Measurements from ENCODE around the gene TLR9.
"Not testable (repeated sequence)": the region's sequence is repeated elsewhere in the genome, so short reads cannot be mapped to it uniquely, and the experiment has no call there.

The TLR9 gene, protein sequence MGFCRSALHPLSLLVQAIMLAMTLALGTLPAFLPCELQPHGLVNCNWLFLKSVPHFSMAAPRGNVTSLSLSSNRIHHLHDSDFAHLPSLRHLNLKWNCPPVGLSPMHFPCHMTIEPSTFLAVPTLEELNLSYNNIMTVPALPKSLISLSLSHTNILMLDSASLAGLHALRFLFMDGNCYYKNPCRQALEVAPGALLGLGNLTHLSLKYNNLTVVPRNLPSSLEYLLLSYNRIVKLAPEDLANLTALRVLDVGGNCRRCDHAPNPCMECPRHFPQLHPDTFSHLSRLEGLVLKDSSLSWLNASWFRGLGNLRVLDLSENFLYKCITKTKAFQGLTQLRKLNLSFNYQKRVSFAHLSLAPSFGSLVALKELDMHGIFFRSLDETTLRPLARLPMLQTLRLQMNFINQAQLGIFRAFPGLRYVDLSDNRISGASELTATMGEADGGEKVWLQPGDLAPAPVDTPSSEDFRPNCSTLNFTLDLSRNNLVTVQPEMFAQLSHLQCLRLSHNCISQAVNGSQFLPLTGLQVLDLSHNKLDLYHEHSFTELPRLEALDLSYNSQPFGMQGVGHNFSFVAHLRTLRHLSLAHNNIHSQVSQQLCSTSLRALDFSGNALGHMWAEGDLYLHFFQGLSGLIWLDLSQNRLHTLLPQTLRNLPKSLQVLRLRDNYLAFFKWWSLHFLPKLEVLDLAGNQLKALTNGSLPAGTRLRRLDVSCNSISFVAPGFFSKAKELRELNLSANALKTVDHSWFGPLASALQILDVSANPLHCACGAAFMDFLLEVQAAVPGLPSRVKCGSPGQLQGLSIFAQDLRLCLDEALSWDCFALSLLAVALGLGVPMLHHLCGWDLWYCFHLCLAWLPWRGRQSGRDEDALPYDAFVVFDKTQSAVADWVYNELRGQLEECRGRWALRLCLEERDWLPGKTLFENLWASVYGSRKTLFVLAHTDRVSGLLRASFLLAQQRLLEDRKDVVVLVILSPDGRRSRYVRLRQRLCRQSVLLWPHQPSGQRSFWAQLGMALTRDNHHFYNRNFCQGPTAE

DNA sequence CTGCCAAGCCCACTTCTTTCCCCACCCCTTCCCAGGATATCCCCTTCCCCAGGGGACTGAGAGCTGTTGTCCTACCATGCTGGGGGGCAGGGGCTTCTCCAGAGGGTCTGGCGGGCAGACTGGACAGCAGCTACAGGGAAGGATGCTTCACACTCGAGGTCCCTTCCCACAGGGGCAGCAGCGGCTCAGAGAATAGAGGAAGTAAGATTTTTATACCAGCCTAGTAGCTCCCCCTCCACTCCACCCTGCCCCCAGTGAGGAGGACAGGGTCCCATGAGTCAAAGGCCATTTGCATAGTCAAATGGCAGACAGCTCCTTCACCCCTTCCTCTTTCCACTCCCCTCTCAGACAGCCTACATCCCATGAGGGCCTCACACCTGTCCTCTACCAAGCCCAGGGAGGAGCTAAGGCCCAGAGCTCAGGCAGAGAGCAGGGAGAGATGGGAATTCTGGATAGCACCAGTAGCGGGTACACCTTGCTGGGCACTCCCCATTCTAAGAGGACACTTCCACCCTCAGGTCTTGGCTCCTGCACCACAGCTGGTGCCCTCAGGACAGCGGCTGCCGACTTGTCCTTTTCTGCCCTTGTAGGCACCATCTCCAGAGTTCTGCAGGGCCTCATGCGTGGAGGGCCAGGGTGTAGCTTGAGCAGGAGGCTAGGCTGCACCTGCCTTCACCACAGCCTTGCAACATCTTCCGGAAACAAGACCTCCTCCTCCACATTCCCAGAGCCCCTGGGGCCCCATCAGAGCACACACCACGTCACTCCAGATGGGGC, at the start of gene TLR9:
TLR9 (minus strand) TSS at position 194 of the 777 bp plus-strand sequence; CDS start at position 78, 116 bp downstream.
- DNase-seq, result no peak

DNA sequence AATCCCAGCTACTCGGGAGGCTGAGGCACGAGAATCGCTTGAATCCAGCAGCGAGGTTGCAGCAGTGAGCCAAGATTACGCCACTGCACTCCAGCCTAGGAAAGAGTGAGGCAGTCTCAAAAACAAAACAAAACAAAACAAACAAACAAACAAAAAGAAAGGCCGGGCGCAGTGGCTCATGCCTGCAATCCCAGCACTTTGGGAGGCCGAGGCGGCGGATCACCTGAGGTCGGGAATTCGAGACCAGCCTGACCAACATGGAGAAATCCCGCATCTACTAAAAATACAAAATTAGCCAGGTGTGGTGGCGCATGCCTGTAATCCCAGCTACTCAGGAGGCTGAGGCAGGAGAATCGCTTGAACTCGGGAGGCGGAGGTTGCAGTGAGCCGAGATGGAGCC, 49.3 kb upstream of the TLR9 start:
- DNase-seq, result not testable (repeated sequence)

DNA sequence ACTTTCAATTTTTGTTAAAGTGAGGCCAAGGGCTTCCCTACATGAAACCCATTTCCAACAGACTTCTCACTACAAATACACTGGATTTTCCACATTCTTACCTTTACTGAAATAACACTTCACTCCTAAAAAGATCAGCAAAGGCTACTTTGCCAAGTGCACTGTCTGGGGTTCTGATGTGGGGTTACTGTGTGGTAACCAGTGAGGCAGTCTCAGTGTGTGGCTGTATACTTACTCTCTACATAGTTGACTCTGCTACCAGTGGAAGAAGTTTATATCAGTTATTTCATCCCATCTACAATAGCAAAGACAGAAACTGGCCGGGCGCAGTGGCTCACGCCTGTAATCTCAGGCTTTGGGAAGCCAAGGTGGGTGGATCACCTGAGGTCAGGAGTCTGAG, 47.4 kb upstream of the TLR9 start:
- DNase-seq, result no peak

DNA sequence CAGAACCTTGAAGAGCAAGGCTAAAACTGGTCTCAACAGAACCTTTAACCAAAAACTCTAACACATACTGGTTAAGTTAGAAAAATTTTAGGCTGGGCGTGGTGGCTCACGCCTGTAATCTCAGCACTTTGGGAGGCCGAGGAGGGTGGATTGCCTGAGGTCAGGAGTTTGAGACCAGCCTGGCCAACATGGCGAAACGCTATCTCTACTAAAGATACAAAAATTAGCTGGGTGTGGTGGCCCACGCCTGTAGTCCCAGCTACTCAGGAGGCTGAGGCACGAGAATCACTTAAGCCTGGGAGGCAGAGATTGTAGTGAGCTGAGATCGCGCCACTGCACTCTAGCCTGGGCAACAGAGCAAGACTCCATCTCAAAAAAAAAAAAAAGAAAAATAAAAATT, 46.7 kb upstream of the TLR9 start:
- DNase-seq, result not testable (repeated sequence)

DNA sequence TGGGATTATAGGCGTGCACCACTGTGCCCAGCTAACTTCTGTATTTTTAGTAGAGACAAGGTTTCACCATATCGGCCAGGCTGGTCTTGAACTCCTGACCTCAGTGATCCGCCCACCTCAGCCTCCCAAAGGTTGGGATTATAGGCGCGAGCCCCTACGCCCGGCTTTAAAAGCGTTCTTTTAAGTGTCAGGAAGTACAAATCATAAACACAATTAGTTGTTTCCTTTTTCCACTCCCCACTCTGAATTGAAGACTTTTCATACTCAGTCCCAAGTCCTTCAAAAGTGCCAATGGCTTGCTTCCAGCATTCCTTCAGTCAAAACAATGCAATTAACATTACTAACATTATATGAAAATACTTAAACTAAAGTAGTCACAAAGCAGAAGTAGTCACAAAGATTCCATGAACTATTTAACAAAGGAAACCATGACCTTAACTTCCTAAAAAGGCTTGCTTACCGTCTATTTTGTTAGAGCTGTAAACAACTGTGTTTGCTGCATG, 44.9 kb upstream of the TLR9 start:
- no peak for DNase-seq

DNA sequence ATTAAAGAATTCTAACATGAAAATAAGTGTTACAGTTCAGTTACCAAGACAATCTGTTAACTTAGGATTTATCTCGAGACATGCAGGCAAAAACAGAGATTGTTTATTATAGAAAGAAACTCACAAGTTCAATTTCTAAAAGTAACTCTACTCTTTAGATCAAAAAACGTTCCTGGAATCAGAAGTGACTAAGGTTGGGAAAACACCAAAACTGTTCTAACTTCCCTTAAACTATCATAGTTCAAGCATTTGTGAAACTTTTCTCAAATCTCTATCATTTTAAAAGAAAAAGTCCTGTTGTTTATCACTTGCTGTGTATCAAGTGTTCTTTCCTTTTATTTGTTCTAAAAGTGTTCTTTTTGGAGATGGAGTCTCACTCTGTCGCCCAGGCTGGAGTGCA, 44.3 kb upstream of the TLR9 start:
- no peak for DNase-seq

DNA sequence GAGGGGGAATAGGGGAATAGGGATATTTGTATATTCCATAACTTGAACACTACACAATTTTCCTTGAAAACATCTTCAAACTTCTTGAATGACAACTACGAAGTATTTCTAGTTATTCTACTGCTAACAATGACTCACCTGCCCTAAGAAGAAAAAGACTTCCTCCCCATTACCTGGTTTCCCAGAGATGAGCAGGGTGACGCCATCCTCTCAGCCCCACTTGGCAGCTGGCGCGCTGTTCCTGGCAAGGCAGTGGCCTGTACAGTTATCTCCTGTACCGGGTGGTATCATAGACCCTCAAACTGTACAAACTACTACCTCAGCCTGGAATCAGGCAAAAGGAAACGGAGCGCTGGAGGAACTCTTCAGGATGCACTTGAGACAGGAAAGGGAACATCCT, 42.6 kb upstream of the TLR9 start:
- no peak for DNase-seq

DNA sequence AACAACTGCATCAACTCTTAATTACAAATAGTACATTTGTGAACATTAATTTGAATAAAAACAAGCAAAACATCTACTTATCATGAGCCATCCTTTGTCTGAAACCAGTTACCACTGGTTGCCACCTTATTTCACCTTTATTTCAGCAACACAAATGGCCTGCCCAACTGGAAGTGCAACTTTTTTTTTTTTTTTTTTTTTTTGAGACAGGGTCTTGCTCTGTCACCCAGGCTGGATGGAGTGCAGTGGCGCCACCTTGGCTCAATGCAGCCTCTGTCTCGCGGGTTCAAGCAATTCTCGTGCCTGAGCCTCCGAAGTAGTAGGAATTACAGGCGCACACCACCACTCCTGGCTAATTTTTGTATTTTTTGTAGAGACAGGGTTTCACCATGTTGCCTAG, 39.9 kb upstream of the TLR9 start:
- no peak for DNase-seq

DNA sequence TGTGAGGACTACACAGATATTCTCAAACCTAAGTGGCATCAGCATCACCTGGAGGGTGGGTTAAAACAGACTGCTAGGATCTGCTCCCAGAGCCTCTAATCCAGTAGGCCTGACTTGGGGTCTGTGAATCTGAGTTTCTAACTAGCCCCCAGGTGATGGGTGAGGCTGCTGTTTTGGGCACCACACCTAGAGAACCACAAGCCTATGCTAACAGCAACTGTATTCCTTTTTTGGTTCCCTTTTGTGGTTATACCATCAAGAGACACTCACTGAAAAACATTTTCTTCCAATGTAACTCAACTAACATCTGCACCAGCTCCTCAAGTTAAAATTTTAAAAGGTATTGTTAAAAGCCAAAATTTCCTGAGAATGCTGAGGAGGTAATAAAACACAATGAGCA, 37.0 kb upstream of the TLR9 start:
- DNase-seq, result no peak

DNA sequence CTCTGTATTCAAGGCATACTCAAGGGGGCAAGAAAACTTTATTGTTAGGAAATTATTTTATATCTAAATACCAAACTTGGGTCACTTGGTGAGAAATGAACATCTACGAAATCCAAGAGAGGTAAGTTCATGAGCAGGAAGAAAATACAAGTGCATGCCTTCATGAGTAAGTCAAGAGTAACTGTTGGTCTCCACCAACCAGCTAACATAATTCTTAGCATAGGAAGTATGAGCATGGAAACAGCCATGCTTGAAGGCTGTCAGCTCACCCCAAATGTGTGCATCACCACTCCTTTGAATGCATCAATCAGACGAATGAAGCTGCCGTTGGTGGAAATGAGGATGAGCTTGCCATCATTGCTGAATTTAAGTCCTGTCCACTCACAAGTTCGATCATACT, 34.0 kb upstream of the TLR9 start:
- no peak for DNase-seq

DNA sequence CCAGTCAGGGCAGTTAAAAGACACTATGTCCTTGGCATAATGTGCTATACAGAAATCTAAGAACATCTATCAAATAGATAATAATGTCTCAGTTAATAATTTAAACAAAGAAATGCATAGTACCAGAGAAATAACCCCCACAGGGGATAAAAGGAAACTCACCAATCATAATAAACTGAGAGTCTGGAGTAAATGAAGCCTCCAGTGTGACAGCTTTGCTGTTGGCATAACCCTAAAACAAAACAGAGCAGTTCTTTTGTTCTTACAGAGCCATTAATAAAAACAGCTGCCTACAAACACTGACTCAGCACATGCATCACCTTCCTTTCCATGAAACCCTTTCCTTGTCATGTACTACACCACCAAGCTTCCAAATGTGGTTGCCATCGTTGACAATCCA, 33.6 kb upstream of the TLR9 start:
- no peak for DNase-seq

DNA sequence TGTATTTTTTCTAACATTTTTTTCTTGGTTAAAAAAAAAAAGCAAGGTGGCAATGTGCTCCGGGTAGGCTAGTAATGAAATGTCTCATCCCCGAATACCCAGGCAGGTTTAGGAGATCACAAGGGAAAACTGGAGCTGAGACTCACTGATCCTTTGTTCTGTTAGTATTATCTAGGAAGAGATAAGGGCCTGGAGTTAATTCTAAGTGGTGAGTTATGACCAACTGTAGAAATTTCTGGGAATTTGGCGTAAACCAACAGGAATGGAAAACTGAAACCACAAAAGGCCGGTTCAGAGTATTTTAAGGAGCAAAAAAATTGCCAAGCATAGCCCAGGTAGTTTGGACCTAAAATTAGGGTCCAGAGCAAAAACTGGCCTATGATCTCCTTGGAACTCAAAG, 32.5 kb upstream of the TLR9 start:
- DNase-seq, result no peak

DNA sequence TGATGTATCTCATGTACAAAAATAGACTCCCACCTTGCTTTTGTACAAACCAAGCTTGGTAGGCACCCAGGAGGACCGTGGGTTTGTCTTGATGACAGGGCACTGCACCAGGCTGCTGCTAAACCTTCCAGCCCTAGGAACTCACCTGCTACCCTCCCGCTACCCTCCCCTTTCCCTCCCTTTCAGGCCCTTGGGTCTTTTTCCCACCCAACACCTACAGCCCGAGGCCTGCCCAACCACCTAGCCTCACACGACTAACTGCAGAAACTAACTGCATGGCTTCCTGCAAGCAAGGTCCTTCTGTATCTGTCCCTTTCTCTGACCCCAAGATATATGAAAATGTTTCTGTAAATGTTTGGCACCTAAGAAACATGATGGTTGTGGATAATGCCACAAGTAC, 31.2 kb upstream of the TLR9 start:
- DNase-seq, result no peak

DNA sequence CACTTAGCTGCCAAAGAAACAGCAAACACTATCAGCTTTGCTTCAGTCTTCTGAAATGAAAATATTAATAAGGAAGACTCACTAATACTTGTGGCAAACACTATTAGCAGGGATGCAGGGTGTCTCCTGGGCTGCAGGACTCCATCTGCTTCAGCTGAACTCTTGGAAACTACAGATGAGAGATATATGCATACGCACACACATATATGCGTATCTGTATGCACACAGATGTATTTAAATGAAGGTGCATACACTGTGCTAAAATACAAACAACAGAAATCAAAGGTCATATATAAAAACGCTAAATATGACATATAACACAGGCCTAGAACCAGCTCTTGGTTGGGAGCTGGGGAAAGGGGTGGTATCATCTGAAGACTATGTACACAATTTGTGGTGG, 30.7 kb upstream of the TLR9 start:
- DNase-seq, result no peak

DNA sequence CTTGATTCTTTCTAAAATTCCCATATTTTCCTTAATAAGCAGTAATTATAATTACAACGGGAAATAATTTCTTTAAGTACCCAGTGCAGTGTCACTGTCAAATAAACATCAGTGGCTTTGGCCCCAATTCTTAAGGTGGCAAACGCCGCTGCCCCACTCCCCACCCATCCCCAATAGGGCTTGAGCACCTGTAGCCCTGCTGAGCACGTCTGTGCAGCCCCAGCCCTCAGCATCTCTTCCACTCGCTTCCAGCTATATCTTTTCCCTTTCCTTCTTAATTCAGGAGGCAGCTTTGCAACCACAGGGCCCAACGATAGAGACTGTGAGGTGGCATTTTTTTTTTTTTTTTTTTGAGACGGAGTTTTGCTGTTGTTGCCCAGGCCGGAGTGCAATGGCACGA, 29.2 kb upstream of the TLR9 start:
- no peak for DNase-seq

DNA sequence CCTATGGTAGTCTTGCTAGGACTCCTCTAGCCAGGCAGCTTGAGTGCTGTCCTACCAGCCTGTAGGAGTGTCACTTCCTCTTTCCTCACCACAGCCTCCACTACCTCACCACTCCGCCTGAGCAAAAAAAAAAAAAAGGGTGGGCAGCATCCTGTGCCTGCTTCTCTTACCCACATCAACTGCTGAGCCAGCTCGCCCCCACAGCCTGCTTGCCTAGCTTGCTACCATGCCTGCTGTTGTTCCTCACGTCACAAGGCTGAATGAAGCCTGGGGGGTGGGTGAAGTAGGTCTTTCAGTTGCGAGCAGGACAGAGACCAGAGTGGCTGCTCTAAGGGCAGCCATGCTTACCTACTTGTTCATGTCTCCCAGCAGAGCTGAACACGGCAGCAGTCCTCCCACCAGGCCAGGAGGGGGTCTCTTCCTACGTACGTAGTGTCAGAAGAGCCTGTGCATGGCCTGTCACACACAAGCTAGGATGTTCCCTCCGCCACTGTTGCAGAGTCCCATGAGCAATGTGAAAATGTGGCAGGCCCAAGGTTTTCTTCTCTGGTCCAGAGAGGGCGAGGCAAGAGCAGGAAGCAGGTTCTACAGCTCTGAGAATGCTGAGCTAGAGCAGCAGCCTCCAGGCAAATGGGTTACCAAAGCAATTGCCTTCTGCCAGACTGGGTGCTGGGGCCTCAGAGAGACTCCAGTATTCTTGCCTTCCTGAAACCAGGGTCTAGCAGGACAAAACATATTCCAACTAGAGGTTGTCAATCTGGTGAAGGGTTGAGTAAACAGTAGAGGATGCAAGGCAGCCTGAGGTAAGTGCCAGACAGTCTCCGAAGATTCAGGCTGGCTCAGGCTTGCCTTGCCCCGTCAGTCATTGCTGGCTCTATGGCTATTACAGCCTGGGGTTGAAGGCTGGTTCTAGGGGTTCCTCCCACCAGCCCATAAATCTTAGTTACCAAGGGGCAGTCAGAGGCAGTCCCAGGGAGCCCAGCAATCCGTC, 28.2 kb upstream of the TLR9 start:
- no peak for DNase-seq

DNA sequence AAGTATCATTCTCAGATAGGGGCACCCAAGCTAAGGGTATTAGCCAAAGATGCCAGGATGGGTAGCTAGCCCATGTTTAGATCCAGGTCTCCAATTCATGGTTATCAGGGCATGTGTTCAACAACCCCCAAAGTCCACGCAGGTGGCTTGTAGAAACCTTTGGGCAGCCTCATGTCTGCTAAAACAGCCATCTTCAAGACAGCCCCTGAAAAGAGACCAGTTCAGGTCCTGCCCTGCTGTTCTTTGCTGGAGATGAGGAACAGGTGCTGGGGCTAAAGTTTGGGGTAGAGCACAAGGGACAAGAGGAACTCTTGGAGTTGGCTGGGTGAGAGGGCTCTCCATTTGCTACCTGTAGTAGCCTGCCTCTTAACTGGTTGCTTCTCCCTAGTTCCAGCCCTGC, 24.7 kb upstream of the TLR9 start:
- DNase-seq, result no peak

DNA sequence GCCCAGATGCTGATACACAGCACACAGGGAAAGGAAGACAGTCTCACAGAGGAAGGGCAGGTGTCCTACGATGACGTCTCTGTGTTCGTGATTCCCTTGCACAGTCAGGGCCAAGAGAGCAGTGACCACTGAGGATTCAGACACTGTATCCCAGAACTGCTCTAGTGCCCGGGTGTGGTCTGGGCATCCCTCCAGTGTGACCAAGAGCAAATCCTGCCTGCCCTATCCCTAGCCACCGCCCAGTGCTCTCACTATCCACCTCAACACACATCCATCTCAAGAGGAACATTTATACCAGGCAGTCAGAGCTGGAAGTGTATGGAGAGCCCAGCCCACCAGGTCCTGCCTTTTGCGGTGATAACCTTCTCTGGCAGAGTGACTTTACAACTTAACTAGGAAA, 24.2 kb upstream of the TLR9 start:
- DNase-seq, result no peak

DNA sequence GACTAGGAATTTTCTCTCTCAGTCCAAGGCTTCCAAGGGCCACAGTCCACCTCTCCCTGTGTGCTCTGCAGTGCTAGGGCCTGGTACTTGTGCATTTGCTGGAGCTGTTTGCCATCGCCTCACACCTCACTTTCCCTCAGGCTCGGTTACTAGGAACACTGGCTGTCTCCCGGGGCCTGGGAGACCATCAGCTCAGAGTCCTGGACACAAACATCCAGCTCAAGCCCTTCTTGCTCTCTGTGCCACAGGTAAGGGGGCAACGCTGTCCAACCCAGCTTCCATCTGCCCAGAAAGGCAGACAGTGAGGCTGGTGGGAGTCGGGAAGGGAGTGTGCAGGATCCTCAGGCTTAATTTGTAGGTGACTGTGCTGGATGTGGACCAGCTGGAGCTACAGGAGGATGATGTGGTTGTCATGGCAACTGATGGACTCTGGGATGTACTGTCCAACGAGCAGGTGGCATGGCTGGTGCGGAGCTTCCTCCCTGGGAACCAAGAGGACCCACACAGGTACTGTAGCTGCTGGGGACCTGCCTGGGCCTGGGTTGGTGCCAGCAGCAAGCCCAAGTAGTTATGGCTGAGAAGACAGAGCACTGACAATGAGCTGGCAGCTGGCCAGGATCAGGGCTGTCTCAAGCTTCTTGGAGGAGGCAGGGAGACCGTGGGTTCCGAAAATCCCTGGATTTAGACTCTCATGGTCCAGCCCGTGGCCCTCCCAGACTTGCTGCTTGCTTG, 23.5 kb upstream of the TLR9 start:
- no peak for DNase-seq

DNA sequence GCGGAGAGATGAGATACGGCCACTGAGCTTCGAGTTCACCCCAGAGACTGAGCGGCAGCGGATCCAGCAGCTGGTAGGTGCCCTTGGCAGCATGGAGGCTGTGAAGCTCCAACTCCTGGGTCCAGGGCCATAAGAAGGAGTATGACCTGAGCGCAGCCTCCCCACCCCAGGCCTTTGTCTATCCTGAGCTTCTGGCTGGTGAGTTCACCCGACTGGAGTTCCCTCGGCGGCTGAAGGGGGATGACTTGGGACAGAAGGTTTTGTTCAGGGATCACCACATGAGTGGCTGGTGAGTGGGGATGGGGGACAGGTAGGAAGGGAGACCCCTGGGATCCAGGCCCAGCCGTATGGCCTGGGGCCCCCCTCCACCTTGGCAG, 22.7 kb upstream of the TLR9 start:
- DNase-seq, result no peak

Measured in SHP77 treated with DMSO at 0.1 percent for 48 hours (cell line).